ENCODE measurements around the gene NDUFA7.
A peak's percentile ranks its signal among the peaks of the same experiment; 100 is the strongest.
"Not testable (repeated sequence)": the region's sequence is repeated elsewhere in the genome, so short reads cannot be mapped to it uniquely, and the experiment has no call there.

Gene NDUFA7

GRCh38 chr19:8342316-8342683 is 21.1 kb upstream of the NDUFA7 start:
- no peaks in the 10 kb centered on the region for H3K27me3 ChIP-seq (replicated peaks)
- in situ Hi-C loops (cut with HindIII; ENCODE audit: low pct_ligation_motif_present, low sequenced_read_pairs), result no loop called here
- no peak for TF ChIP-seq CTCF (IDR thresholded peaks at IDR 0.05; ENCODE audit: low read depth, low read length, missing control alignments)
- H3K27ac ChIP-seq, result no peak overlapping the region
- DNase-seq, result no peak
- H3K4me3 ChIP-seq (ENCODE audit: low read depth, low read length), result peak overlapping the region; percentile 3
- no peaks in the 10 kb centered on the region for H3K36me3 ChIP-seq (replicated peaks)

- DNase-seq; H3K27ac ChIP-seq; H3K4me3 ChIP-seq (ENCODE audit: low read depth, low read length); H3K27me3 ChIP-seq (replicated peaks); in situ Hi-C loops (cut with HindIII; ENCODE audit: low pct_ligation_motif_present, low sequenced_read_pairs); H3K36me3 ChIP-seq (replicated peaks): not testable (repeated sequence)
Observed at GRCh38 chr19:8341504-8341903, 20.3 kb upstream of the NDUFA7 start.

GRCh38 chr19:8340341-8341096 is 19.3 kb upstream of the NDUFA7 start:
- TF ChIP-seq CTCF (IDR thresholded peaks at IDR 0.05; ENCODE audit: low read depth, low read length, missing control alignments), result peak; percentile 44
- H3K27me3 ChIP-seq (replicated peaks), result no peaks in the 10 kb centered on the region

GRCh38 chr19:8338835-8339234 is 17.7 kb upstream of the NDUFA7 start:
- in situ Hi-C loops (cut with HindIII; ENCODE audit: low pct_ligation_motif_present, low sequenced_read_pairs), result no loop called here
- H3K27me3 ChIP-seq (replicated peaks), result peaks cover 8% of the 10 kb centered on the region
- TF ChIP-seq CTCF (IDR thresholded peaks at IDR 0.05; ENCODE audit: low read depth, low read length, missing control alignments), result no peak

More at GRCh38 chr19:8340341-8341096, 19.3 kb upstream of the NDUFA7 start:
- Histone ChIP-seq H3K4me3 (ENCODE audit: low read depth, low read length) (no peak overlapping the region), H3K36me3 (replicated peaks) (no peaks in the 10 kb centered on the region), H3K27ac (no peak overlapping the region)
- in situ Hi-C loops (cut with HindIII; ENCODE audit: low pct_ligation_motif_present, low sequenced_read_pairs), result no loop called here
- no peak for DNase-seq

GRCh38 chr19:8337728-8338127 is 16.6 kb upstream of the NDUFA7 start:
- no peak overlapping the region for H3K4me3 ChIP-seq (ENCODE audit: low read depth, low read length)
- no peak for TF ChIP-seq CTCF (IDR thresholded peaks at IDR 0.05; ENCODE audit: low read depth, low read length, missing control alignments)
- no peaks in the 10 kb centered on the region for H3K36me3 ChIP-seq (replicated peaks)
- peaks cover 8% of the 10 kb centered on the region for H3K27me3 ChIP-seq (replicated peaks)
- in situ Hi-C loops (cut with HindIII; ENCODE audit: low pct_ligation_motif_present, low sequenced_read_pairs), result no loop called here
- H3K27ac ChIP-seq, result no peak overlapping the region
- DNase-seq, result no peak

More at GRCh38 chr19:8338835-8339234, 17.7 kb upstream of the NDUFA7 start:
- no peak for DNase-seq
- Histone ChIP-seq H3K27ac (no peak overlapping the region), H3K36me3 (replicated peaks) (no peaks in the 10 kb centered on the region), H3K4me3 (ENCODE audit: low read depth, low read length) (no peak overlapping the region)

- in situ Hi-C loops (cut with HindIII; ENCODE audit: low pct_ligation_motif_present, low sequenced_read_pairs), result no loop called here
- TF ChIP-seq CTCF (IDR thresholded peaks at IDR 0.05; ENCODE audit: low read depth, low read length, missing control alignments), result no peak
- Histone ChIP-seq H3K27ac (no peak overlapping the region), H3K4me3 (ENCODE audit: low read depth, low read length) (no peak overlapping the region), H3K27me3 (replicated peaks) (peaks cover 8% of the 10 kb centered on the region), H3K36me3 (replicated peaks) (no peaks in the 10 kb centered on the region)
- DNase-seq, result no peak
Observed at GRCh38 chr19:8336660-8337059, 15.5 kb upstream of the NDUFA7 start.
